H1 (cell line): ENCODE measurements around the gene PXDC1.
"Not testable (repeated sequence)": the region's sequence is repeated elsewhere in the genome, so short reads cannot be mapped to it uniquely, and the experiment has no call there.

Experiments
- CTCF ChIP-seq, 3 experiments: IDR thresholded peaks; 1 replicate in 2 of 3; 2 replicates in 1 of 3; pipeline versions ENCODE4 v1.5.1 to v1.6.1; 2011; ENCODE audit warnings: low read length in 3 of 3, mild to moderate bottlenecking in 3 of 3, inconsistent platforms in 2 of 3, low read depth in 1 of 3, moderate library complexity in 1 of 3; ENCODE audit not compliant: insufficient read depth in 1 of 3; ENCODE audit errors: control extremely low read depth in 1 of 3
- POLR2A ChIP-seq, 2 experiments: IDR thresholded peaks; 1 replicate in 1 of 2; 2 replicates in 1 of 2; pipeline ENCODE4 v1.6.1; 2011; ENCODE audit warnings: low read depth in 2 of 2, low read length in 2 of 2, mild to moderate bottlenecking in 2 of 2; ENCODE audit errors: control extremely low read depth in 1 of 2
- POLR2AphosphoS5 ChIP-seq: IDR thresholded peaks from 2 replicates; pipeline ENCODE4 v1.6.1; 2011; ENCODE audit warnings: low read depth, low read length
- RAD21 ChIP-seq, 2 experiments: IDR thresholded peaks in 1 of 2; conservative IDR thresholded peaks in 1 of 2; 2 replicates each; pipeline ENCODE4 v1.6.1; 2011; ENCODE audit warnings: low read depth in 2 of 2, low read length in 2 of 2, improper control_type of control experiment in 1 of 2, inconsistent platforms in 1 of 2, mild to moderate bottlenecking in 1 of 2, moderate library complexity in 1 of 2
- SRF ChIP-seq: IDR thresholded peaks from 2 replicates; pipeline ENCODE4 v1.6.1; 2011; ENCODE audit warnings: mild to moderate bottlenecking, low read depth, low read length, moderate library complexity
- TCF12 ChIP-seq: IDR thresholded peaks from 2 replicates; pipeline ENCODE4 v1.6.1; 2011; ENCODE audit warnings: low read depth, mild to moderate bottlenecking, low read length
- ZNF274 ChIP-seq: IDR thresholded peaks from 2 replicates; pipeline ENCODE4 v1.7.0; 2012; ENCODE audit warnings: low read length, borderline replicate concordance; ENCODE audit errors: extremely low read depth

GRCh38 chr6:3677751-3678150 is 73.8 kb downstream of the PXDC1 start:
- TF ChIP-seq CTCF (IDR thresholded peaks at IDR 0.05; ENCODE audit: control extremely low read depth in 1 of 3, insufficient read depth in 1 of 3, low read depth in 1 of 3, low read length in 3 of 3); POLR2AphosphoS5; TCF12; RAD21 (IDR thresholded peaks at IDR 0.05 in 1 of 2, conservative IDR thresholded peaks at IDR 0.05 in 1 of 2; ENCODE audit: low read depth in 2 of 2, low read length in 2 of 2); ZNF274; POLR2A (IDR thresholded peaks at IDR 0.05; ENCODE audit: control extremely low read depth in 1 of 2, low read depth in 2 of 2, low read length in 2 of 2); SRF: not testable (repeated sequence)
